ENCODE data around the gene ZNF467.

The ZNF467 gene

GRCh38 chr7:149816267-149816751 is 42.9 kb upstream of the ZNF467 start:
- Histone ChIP-seq H3K9me3 (ENCODE audit: severe bottlenecking) (no peaks in the 10 kb centered on the region), H3K27ac (no peak overlapping the region), H3K36me3 (no peaks in the 10 kb centered on the region), H3K27me3 (ENCODE audit: insufficient read depth, low read depth, severe bottlenecking) (no peaks in the 10 kb centered on the region), H3K4me3 (ENCODE audit: low read depth, low read length) (no peak overlapping the region)
- no peak for DNase-seq
- no peak for TF ChIP-seq CTCF (IDR thresholded peaks at IDR 0.05; ENCODE audit: low read depth, low read length)

DNA sequence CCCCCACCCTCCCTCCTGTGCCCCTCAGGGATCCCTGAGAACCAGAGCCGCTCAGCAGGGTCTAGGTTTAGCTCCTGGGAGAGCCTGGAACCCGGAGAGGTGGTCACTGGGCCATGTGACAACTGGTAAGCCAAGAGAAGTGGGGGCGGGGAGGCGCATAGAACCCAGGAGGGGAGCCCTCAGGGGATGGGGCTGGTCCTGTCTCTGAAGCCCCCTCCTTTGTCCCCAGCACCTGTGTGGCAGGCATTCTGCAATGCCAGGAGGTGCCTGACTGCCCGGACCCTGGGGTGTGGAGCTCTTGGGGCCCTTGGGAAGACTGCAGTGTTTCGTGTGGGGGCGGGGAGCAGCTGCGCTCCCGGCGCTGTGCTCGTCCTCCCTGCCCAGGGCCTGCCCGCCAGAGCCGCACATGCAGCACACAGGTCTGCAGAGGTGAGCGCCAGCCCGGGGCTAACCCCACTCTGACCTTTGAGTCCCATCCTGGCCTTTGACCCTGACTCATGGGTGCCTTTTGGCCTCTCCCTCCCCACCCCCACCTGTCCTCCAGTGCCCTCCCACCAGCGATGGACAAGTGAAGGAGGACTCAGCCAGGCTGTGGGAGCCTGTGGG is 42.4 kb upstream of the ZNF467 start:
- H3K36me3 ChIP-seq, result no peaks in the 10 kb centered on the region
- no peak overlapping the region for H3K4me3 ChIP-seq (ENCODE audit: low read depth, low read length)
- no peak for TF ChIP-seq CTCF (IDR thresholded peaks at IDR 0.05; ENCODE audit: low read depth, low read length)
- H3K27me3 ChIP-seq (ENCODE audit: insufficient read depth, low read depth, severe bottlenecking), result no peaks in the 10 kb centered on the region
- H3K27ac ChIP-seq, result no peak overlapping the region
- H3K9me3 ChIP-seq (ENCODE audit: severe bottlenecking), result no peaks in the 10 kb centered on the region
- no peak for DNase-seq

DNA sequence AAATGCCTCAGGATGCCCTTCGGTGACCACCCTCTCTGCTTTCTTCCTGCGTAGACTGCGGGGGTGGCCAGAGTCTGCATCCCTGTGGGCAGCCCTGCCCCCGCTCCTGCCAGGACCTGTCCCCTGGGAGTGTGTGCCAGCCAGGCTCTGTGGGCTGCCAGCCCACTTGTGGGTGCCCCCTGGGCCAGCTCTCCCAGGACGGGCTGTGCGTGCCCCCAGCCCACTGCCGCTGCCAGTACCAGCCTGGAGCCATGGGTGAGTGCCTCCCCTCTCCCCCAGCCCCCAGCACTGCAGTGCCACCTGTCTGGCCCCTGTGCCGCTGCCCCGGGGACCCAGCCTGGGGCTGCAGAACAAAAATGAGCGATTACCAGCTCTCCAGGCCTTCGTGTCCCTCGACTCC is 41.7 kb upstream of the ZNF467 start:
- H3K27me3 ChIP-seq (ENCODE audit: insufficient read depth, low read depth, severe bottlenecking), result no peaks in the 10 kb centered on the region
- TF ChIP-seq CTCF (IDR thresholded peaks at IDR 0.05; ENCODE audit: low read depth, low read length), result no peak

DNA sequence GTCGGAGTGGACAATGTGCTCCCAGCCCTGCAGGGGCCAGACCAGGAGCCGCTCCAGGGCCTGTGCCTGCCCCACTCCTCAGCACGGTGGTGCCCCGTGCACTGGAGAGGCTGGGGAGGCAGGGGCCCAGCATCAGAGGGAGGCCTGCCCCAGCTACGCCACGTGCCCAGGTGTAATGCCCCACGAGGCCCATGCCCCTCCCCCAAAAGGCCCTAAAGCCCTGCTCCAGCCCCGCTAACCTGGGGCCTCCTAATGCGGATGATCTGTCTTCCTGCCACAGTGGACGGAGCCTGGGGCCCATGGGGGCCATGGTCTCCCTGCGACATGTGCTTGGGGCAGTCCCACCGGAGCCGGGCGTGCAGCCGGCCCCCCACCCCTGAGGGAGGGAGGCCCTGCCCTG is 41.1 kb upstream of the ZNF467 start:
- no peaks in the 10 kb centered on the region for H3K27me3 ChIP-seq (ENCODE audit: insufficient read depth, low read depth, severe bottlenecking)
- H3K4me3 ChIP-seq (ENCODE audit: low read depth, low read length), result no peak overlapping the region
- DNase-seq, result no peak
- H3K27ac ChIP-seq, result no peak overlapping the region
- no peaks in the 10 kb centered on the region for H3K9me3 ChIP-seq (ENCODE audit: severe bottlenecking)
- no peaks in the 10 kb centered on the region for H3K36me3 ChIP-seq
- TF ChIP-seq CTCF (IDR thresholded peaks at IDR 0.05; ENCODE audit: low read depth, low read length), result no peak

More for the DNA sequence above, 41.7 kb upstream of the ZNF467 start:
- H3K36me3 ChIP-seq, result no peaks in the 10 kb centered on the region
- no peaks in the 10 kb centered on the region for H3K9me3 ChIP-seq (ENCODE audit: severe bottlenecking)
- no peak overlapping the region for H3K4me3 ChIP-seq (ENCODE audit: low read depth, low read length)
- DNase-seq, result no peak
- H3K27ac ChIP-seq, result no peak overlapping the region

GRCh38 chr7:149813254-149814035 is 40.1 kb upstream of the ZNF467 start:
- Histone ChIP-seq H3K27me3 (ENCODE audit: insufficient read depth, low read depth, severe bottlenecking) (no peaks in the 10 kb centered on the region), H3K36me3 (no peaks in the 10 kb centered on the region), H3K9me3 (ENCODE audit: severe bottlenecking) (no peaks in the 10 kb centered on the region), H3K27ac (no peak overlapping the region), H3K4me3 (ENCODE audit: low read depth, low read length) (no peak overlapping the region)
- DNase-seq, result no peak
- TF ChIP-seq CTCF (IDR thresholded peaks at IDR 0.05; ENCODE audit: low read depth, low read length), result no peak

Measured in WERI-Rb-1 (cell line).